Peyer's patch (tissue), 4 donors: ENCODE results near the gene MIER2.

Experiments used
- POLR2A ChIP-seq, 2 donors: fragments of 450-650 bp; IDR thresholded peaks; one replicate each; pipeline ENCODE4 v1.5.1; 2017; ENCODE audit warnings: antibody characterized with exemption in 2 of 2, mild to moderate bottlenecking in 2 of 2, moderate library complexity in 2 of 2
- TF ChIP-seq, protein P1 (sequence below), 6 experiments: fragments of 450-650 bp in 4 of 6; fragments of 200-600 bp in 2 of 6; sonication (generic) in 1 of 6; IDR thresholded peaks; one replicate each; pipeline ENCODE4 v1.5.1; 2017 to 2019; ENCODE audit warnings: antibody characterized with exemption in 6 of 6, mild to moderate bottlenecking in 3 of 6, moderate library complexity in 1 of 6

DNA sequence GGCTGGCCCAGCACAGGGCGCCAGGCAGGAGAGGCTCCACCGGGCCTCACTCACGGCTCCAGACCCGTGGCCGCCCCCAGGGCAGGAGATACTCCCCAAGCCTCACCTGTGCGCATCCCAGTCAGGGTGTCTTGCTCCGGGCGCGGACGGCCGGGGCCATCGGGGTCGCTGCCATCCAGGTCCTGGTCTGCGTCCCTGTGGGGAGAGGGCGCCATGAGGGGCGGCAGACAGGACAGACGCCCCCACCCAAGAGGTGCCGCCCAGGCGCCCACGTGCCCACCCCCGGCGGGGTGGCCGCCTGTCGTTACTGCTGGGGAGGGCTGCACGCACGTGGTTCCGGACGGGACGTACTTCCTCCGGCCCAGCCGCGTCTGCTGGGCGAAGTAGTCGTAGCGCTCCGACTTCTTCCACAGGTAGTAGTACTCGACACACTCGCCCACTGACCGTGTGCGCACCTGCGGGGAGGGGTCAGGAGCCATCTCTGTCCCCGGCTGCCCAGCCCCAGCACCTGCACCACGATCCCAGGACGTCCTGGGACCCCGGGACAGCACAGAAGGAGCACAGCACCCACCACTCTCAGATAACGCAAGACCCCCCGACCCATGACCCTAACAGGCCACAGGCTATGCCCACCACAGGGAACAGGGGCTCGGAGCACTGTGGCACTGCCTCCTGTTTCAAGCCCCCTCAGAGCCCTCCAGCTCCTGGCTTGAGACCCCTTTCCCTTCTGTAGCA lies 36.0 kb downstream of the MIER2 start:
- TF ChIP-seq POLR2A (IDR thresholded peaks at IDR 0.05) = no peak
- TF ChIP-seq, protein P1, sequence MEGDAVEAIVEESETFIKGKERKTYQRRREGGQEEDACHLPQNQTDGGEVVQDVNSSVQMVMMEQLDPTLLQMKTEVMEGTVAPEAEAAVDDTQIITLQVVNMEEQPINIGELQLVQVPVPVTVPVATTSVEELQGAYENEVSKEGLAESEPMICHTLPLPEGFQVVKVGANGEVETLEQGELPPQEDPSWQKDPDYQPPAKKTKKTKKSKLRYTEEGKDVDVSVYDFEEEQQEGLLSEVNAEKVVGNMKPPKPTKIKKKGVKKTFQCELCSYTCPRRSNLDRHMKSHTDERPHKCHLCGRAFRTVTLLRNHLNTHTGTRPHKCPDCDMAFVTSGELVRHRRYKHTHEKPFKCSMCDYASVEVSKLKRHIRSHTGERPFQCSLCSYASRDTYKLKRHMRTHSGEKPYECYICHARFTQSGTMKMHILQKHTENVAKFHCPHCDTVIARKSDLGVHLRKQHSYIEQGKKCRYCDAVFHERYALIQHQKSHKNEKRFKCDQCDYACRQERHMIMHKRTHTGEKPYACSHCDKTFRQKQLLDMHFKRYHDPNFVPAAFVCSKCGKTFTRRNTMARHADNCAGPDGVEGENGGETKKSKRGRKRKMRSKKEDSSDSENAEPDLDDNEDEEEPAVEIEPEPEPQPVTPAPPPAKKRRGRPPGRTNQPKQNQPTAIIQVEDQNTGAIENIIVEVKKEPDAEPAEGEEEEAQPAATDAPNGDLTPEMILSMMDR (IDR thresholded peaks at IDR 0.05) = no peak
